HEK293 (cell line): ENCODE results near the gene SOX3.

Experiments
- CTCF ChIA-PET: fragments of 350-600 bp; formaldehyde crosslinking; extraction: SDS; loops from one replicate; lab custom pipeline; 2021; ENCODE audit warnings: antibody characterized with exemption; lab: Yijun Ruan, JAX
- POLR2A ChIA-PET: fragments of 300-600 bp; formaldehyde crosslinking; extraction: SDS; loops from one replicate; lab custom pipeline; 2020; ENCODE audit warnings: antibody characterized with exemption, inconsistent platforms; lab: Yijun Ruan, JAX
- H3K27ac ChIP-seq: fragments of 200-500 bp; sonication (Bioruptor generic); 2 replicates; pipeline ENCODE4 v1.5.1; 2014; ENCODE audit warnings: low read depth, low read length, control low read depth, inconsistent platforms; ENCODE audit errors: extremely low read depth
- H3K36me3 ChIP-seq, 2 experiments: fragments of 200-500 bp in 1 of 2; sonication (Bioruptor generic) in 1 of 2; 1 replicate in 1 of 2; 2 replicates in 1 of 2; pipeline ENCODE4 v1.5.1; 2014 to 2017; ENCODE audit warnings: inconsistent platforms in 2 of 2, low read length in 2 of 2; ENCODE audit not compliant: control insufficient read depth in 2 of 2, insufficient read depth in 1 of 2
- H3K4me1 ChIP-seq: fragments of 200-500 bp; sonication (Bioruptor generic); 2 replicates; pipeline ENCODE4 v1.5.1; 2014; ENCODE audit warnings: mild to moderate bottlenecking, low read length, inconsistent platforms; ENCODE audit not compliant: control insufficient read depth, insufficient read depth
- H3K4me3 ChIP-seq: 2 replicates; pipeline ENCODE4 v1.5.1; 2011; ENCODE audit warnings: low read depth, mild to moderate bottlenecking, control low read depth, low read length, moderate library complexity
- H3K9me3 ChIP-seq: fragments of 200-500 bp; sonication (Bioruptor generic); 2 replicates; pipeline ENCODE4 v1.5.1; 2014; ENCODE audit warnings: low read depth, low read length, inconsistent platforms; ENCODE audit not compliant: control insufficient read depth, insufficient read depth
- CTCF ChIP-seq: fragments of 450-650 bp; formaldehyde crosslinking; IDR thresholded peaks from 2 replicates; pipeline ENCODE4 v1.5.1; 2016; ENCODE audit warnings: missing biosample characterization, missing genetic modification characterization
- GLIS2 ChIP-seq: fragments of 450-650 bp; formaldehyde crosslinking; IDR thresholded peaks from 2 replicates; pipeline ENCODE4 v1.5.1; 2016; ENCODE audit warnings: missing biosample characterization, missing genetic modification characterization
- HOXC10 ChIP-seq: sonication (generic); formaldehyde crosslinking; IDR thresholded peaks from 2 replicates; pipeline ENCODE4 v1.8.1; 2023; ENCODE audit warnings: mild to moderate bottlenecking, missing genetic modification reagents
- KLF17 ChIP-seq: fragments of 450-650 bp; formaldehyde crosslinking; IDR thresholded peaks from 2 replicates; pipeline ENCODE4 v1.5.1; 2016; ENCODE audit warnings: missing biosample characterization, missing genetic modification characterization
- ZBTB17 ChIP-seq: fragments of 450-650 bp; formaldehyde crosslinking; IDR thresholded peaks from 2 replicates; pipeline ENCODE4 v1.5.1; 2016; ENCODE audit warnings: missing biosample characterization, missing genetic modification characterization
- ZBTB20 ChIP-seq: fragments of 450-650 bp; formaldehyde crosslinking; IDR thresholded peaks from 2 replicates; pipeline ENCODE4 v1.5.1; 2016; ENCODE audit warnings: missing biosample characterization, missing genetic modification characterization
- ZBTB6 ChIP-seq: fragments of 450-650 bp; formaldehyde crosslinking; IDR thresholded peaks from 2 replicates; pipeline ENCODE4 v1.5.1; 2017; ENCODE audit warnings: missing biosample characterization, missing genetic modification characterization
- ZBTB8A ChIP-seq: fragments of 450-650 bp; formaldehyde crosslinking; IDR thresholded peaks from 2 replicates; pipeline ENCODE4 v1.5.1; 2016; ENCODE audit warnings: missing biosample characterization, missing genetic modification characterization
- ZEB2 ChIP-seq: fragments of 450-650 bp; formaldehyde crosslinking; IDR thresholded peaks from 2 replicates; pipeline ENCODE4 v1.5.1; 2016; ENCODE audit warnings: missing biosample characterization, missing genetic modification characterization
- ZNF138 ChIP-seq: fragments of 450-650 bp; formaldehyde crosslinking; IDR thresholded peaks from 2 replicates; pipeline ENCODE4 v1.5.1; 2016; ENCODE audit warnings: missing biosample characterization, missing genetic modification characterization, borderline replicate concordance
- ZNF174 ChIP-seq: fragments of 450-650 bp; formaldehyde crosslinking; IDR thresholded peaks from 2 replicates; pipeline ENCODE4 v1.5.0; 2017; ENCODE audit warnings: missing biosample characterization, mild to moderate bottlenecking, missing genetic modification characterization
- ZNF223 ChIP-seq: fragments of 450-650 bp; formaldehyde crosslinking; IDR thresholded peaks from 2 replicates; pipeline ENCODE4 v1.5.1; 2016; ENCODE audit warnings: missing biosample characterization, missing genetic modification characterization
- ZNF23 ChIP-seq: fragments of 450-650 bp; formaldehyde crosslinking; IDR thresholded peaks from 2 replicates; pipeline ENCODE4 v1.5.1; 2016; ENCODE audit warnings: missing biosample characterization, missing genetic modification characterization, borderline replicate concordance
- ZNF274 ChIP-seq, 2 experiments: fragments of 200-500 bp in 1 of 2; fragments of 450-650 bp in 1 of 2; sonication (Bioruptor generic) in 1 of 2; formaldehyde crosslinking in 1 of 2; IDR thresholded peaks; 2 replicates each; pipeline versions ENCODE4 v1.5.1 to v1.6.1; 2014 to 2016; ENCODE audit warnings: borderline replicate concordance in 1 of 2, inconsistent platforms in 1 of 2, low read length in 1 of 2, missing biosample characterization in 1 of 2, missing genetic modification characterization in 1 of 2
- ZNF311 ChIP-seq: fragments of 450-650 bp; formaldehyde crosslinking; IDR thresholded peaks from 2 replicates; pipeline ENCODE4 v1.5.1; 2017; ENCODE audit warnings: missing biosample characterization, missing genetic modification characterization, borderline replicate concordance
- ZNF350 ChIP-seq: fragments of 450-650 bp; formaldehyde crosslinking; IDR thresholded peaks from 2 replicates; pipeline ENCODE4 v1.5.0; 2017; ENCODE audit warnings: missing biosample characterization, mild to moderate bottlenecking, missing genetic modification characterization
- ZNF37A ChIP-seq: fragments of 450-650 bp; IDR thresholded peaks from 2 replicates; pipeline ENCODE4 v1.5.1; 2018; ENCODE audit warnings: missing biosample characterization, missing genetic modification characterization
- ZNF398 ChIP-seq: fragments of 450-650 bp; formaldehyde crosslinking; IDR thresholded peaks from 2 replicates; pipeline ENCODE4 v1.5.1; 2017; ENCODE audit warnings: missing biosample characterization, missing genetic modification characterization
- ZNF416 ChIP-seq: fragments of 450-650 bp; formaldehyde crosslinking; IDR thresholded peaks from 2 replicates; pipeline ENCODE4 v1.5.1; 2016; ENCODE audit warnings: missing biosample characterization, missing genetic modification characterization
- ZNF426 ChIP-seq: fragments of 450-650 bp; formaldehyde crosslinking; IDR thresholded peaks from 2 replicates; pipeline ENCODE4 v1.5.1; 2017; ENCODE audit warnings: missing biosample characterization, missing genetic modification characterization, mild to moderate bottlenecking, inconsistent platforms, moderate library complexity
- ZNF610 ChIP-seq: fragments of 450-650 bp; formaldehyde crosslinking; IDR thresholded peaks from 2 replicates; pipeline ENCODE4 v1.5.1; 2016; ENCODE audit warnings: missing biosample characterization, missing genetic modification characterization, borderline replicate concordance
- ZNF654 ChIP-seq: fragments of 450-650 bp; formaldehyde crosslinking; IDR thresholded peaks from 2 replicates; pipeline ENCODE4 v1.5.1; 2016; ENCODE audit warnings: low read depth, missing biosample characterization, missing genetic modification characterization
- ZNF692 ChIP-seq: fragments of 450-650 bp; formaldehyde crosslinking; IDR thresholded peaks from 2 replicates; pipeline ENCODE4 v1.5.1; 2016; ENCODE audit warnings: missing biosample characterization, missing genetic modification characterization
- ZNF704 ChIP-seq: fragments of 450-650 bp; formaldehyde crosslinking; IDR thresholded peaks from 2 replicates; pipeline ENCODE4 v1.5.1; 2016; ENCODE audit warnings: missing biosample characterization, missing genetic modification characterization

The SOX3 gene

GRCh38 chrX:140508958-140509357 lies 4.1 kb upstream of the SOX3 start:
- H3K9me3 ChIP-seq: no peaks in the 10 kb centered on the region
- no peak overlapping the region for H3K4me3 ChIP-seq
- H3K36me3 ChIP-seq: no peaks in the 10 kb centered on the region
- H3K27ac ChIP-seq: no peak overlapping the region
- POLR2A ChIA-PET: interaction anchor here (1.0 kb wide), 1 partner anchor 452 kb away, joined by 5 read pairs; no protein-coding TSS in a partner anchor
- CTCF ChIA-PET: interaction anchor here (0.6 to 2.7 kb wide), 12 partner anchors 45 to 475 kb away, joined by 3 to 29 read pairs (median 6); no protein-coding TSS in a partner anchor
- TF ChIP-seq KLF17 (tag by site-specific recombination): no peak
- no peak for TF ChIP-seq ZNF311
- no peak for TF ChIP-seq ZNF274 (IDR thresholded peaks at IDR 0.05; ENCODE audit: low read length)
- TF ChIP-seq ZNF274 (tag by site-specific recombination; IDR thresholded peaks at IDR 0.05; ENCODE audit: borderline replicate concordance): no peak
- TF ChIP-seq ZNF138 (tag by site-specific recombination): no peak
- TF ChIP-seq ZNF704 (tag by site-specific recombination): no peak
- no peak for TF ChIP-seq ZNF426 (tag by site-specific recombination)
- no peak for TF ChIP-seq ZNF692 (tag by site-specific recombination)
- no peak for TF ChIP-seq ZEB2 (tag by site-specific recombination)
- TF ChIP-seq ZNF23 (tag by site-specific recombination): no peak
- no peak for TF ChIP-seq ZNF416 (tag by site-specific recombination)
- no peak for TF ChIP-seq ZNF174 (tag by site-specific recombination)
- TF ChIP-seq ZNF223 (tag by site-specific recombination): no peak
- no peak for TF ChIP-seq GLIS2
- TF ChIP-seq ZNF37A (tag by site-specific recombination): no peak
- peaks cover 6% of the 10 kb centered on the region; the same call in 1 of the 2 replicates for H3K4me1 ChIP-seq

- no peak for TF ChIP-seq ZBTB20
- peak; percentile 70 for TF ChIP-seq ZNF654
- 0 out of 2 replicates have a peak, but pooled peaks have one; percentile 21 for TF ChIP-seq ZNF610 (tag by site-specific recombination)
- peak; percentile 64; the same call in 1 of the 2 replicates for TF ChIP-seq ZBTB6 (tag by site-specific recombination)
- no peak for TF ChIP-seq ZNF350 (tag by site-specific recombination)
- peak; percentile 24; the same call in 1 of the 2 replicates for TF ChIP-seq ZNF398
- peak; percentile 19; the same call in 1 of the 2 replicates for TF ChIP-seq ZBTB8A (tag by site-specific recombination)
- TF ChIP-seq HOXC10 (CRISPR knock-in tag): no peak
- peak; percentile 64 for TF ChIP-seq CTCF (tag by site-specific recombination)
- 0 out of 2 replicates have a peak, but pooled peaks have one; percentile 59 for TF ChIP-seq ZBTB17 (tag by site-specific recombination)
- Histone ChIP-seq H3K27ac (peak overlapping the region; percentile 91), H3K4me3 (peak overlapping the region; percentile 33), H3K36me3 (no peaks in the 10 kb centered on the region), H3K4me1 (peaks cover 6% of the 10 kb centered on the region; the same call in 1 of the 2 replicates), H3K9me3 (no peaks in the 10 kb centered on the region)
- CTCF ChIA-PET: interaction anchor here (0.5 to 2.7 kb wide), 32 partner anchors 14 to 1021 kb away, joined by 3 to 29 read pairs (median 4); no protein-coding TSS in a partner anchor
- POLR2A ChIA-PET: interaction anchor here (0.6 to 1.7 kb wide), 8 partner anchors 9 to 451 kb away, joined by 3 to 10 read pairs (median 4); no protein-coding TSS in a partner anchor
These were observed 3.1 kb upstream of the SOX3 start for GRCh38 chrX:140507982-140508305.
